H9 (cell line): ENCODE results near the gene SEMA4C. TPM values are rescaled to one million over a fixed set of nuclear protein-coding genes. Genes with fewer than 3 reads are reported as not detected.

Source experiments
- DNase-seq: peaks from one replicate; pipeline ENCODE4 v3.0.0-alpha.2; 2017
- H2AFZ ChIP-seq: one replicate; pipeline ENCODE4 v1.6.1; 2013; ENCODE audit warnings: mild to moderate bottlenecking, low read length, control low read depth, moderate library complexity
- H2AK5ac ChIP-seq: 2 replicates; pipeline ENCODE4 v1.6.1; 2013; ENCODE audit warnings: low read length, control low read depth, mixed read lengths; ENCODE audit not compliant: insufficient read length
- H2BK120ac ChIP-seq: one replicate; pipeline ENCODE4 v1.6.1; 2013; ENCODE audit warnings: low read depth, mild to moderate bottlenecking, low read length, control low read depth, inconsistent platforms; ENCODE audit not compliant: poor library complexity, severe bottlenecking
- H2BK12ac ChIP-seq: 2 replicates; pipeline ENCODE4 v1.6.1; 2013; ENCODE audit warnings: low read length, control low read depth, mixed read lengths, low read depth; ENCODE audit not compliant: insufficient read length
- H2BK15ac ChIP-seq: 2 replicates; pipeline ENCODE4 v1.6.1; 2013; ENCODE audit warnings: low read depth, low read length, control low read depth
- H2BK20ac ChIP-seq: one replicate; pipeline ENCODE4 v1.6.1; 2013; ENCODE audit warnings: low read depth, mild to moderate bottlenecking, low read length, control low read depth, inconsistent platforms; ENCODE audit not compliant: poor library complexity, severe bottlenecking
- H2BK5ac ChIP-seq: 2 replicates; pipeline ENCODE4 v1.6.1; 2013; ENCODE audit warnings: low read length, control low read depth, mixed read lengths; ENCODE audit not compliant: insufficient read length
- H3K14ac ChIP-seq: 2 replicates; pipeline ENCODE4 v1.6.1; 2013; ENCODE audit warnings: low read length, control low read depth; ENCODE audit not compliant: insufficient read depth
- H3K18ac ChIP-seq: 2 replicates; pipeline ENCODE4 v1.6.1; 2013; ENCODE audit warnings: low read depth, mild to moderate bottlenecking, mixed read lengths, low read length, control low read depth; ENCODE audit not compliant: insufficient read length
- H3K23ac ChIP-seq: 2 replicates; pipeline ENCODE4 v1.6.1; 2013; ENCODE audit warnings: low read length, control low read depth, mixed read lengths, low read depth; ENCODE audit not compliant: insufficient read length
- H3K23me2 ChIP-seq: 2 replicates; pipeline ENCODE4 v1.6.1; 2013; ENCODE audit warnings: low read depth, mild to moderate bottlenecking, mixed read lengths, low read length, control low read depth; ENCODE audit not compliant: insufficient read length, poor library complexity, severe bottlenecking
- H3K27ac ChIP-seq: 2 replicates; pipeline ENCODE4 v1.5.1; 2013; ENCODE audit warnings: low read length, control low read depth, mixed read lengths, low read depth; ENCODE audit not compliant: insufficient read length
- H3K27me3 ChIP-seq: 2 replicates; pipeline ENCODE4 v1.6.1; 2013; ENCODE audit warnings: low read length, control low read depth, inconsistent platforms; ENCODE audit not compliant: insufficient read depth
- H3K4ac ChIP-seq: 2 replicates; pipeline ENCODE4 v1.6.1; 2013; ENCODE audit warnings: low read depth, mild to moderate bottlenecking, control low read depth, inconsistent platforms, low read length, moderate library complexity
- H3K4me1 ChIP-seq: 2 replicates; pipeline ENCODE4 v1.6.1; 2013; ENCODE audit warnings: low read length, control low read depth, inconsistent platforms; ENCODE audit not compliant: insufficient read depth
- H3K4me2 ChIP-seq: 2 replicates; pipeline ENCODE4 v1.6.1; 2013; ENCODE audit warnings: low read length, control low read depth, mixed read lengths; ENCODE audit not compliant: insufficient read length, insufficient read depth
- H3K56ac ChIP-seq: 2 replicates; pipeline ENCODE4 v1.6.1; 2013; ENCODE audit warnings: low read depth, mild to moderate bottlenecking, mixed read lengths, low read length, control low read depth; ENCODE audit not compliant: insufficient read length
- H3K79me1 ChIP-seq: 2 replicates; pipeline ENCODE4 v1.6.1; 2013; ENCODE audit warnings: low read depth, mild to moderate bottlenecking, moderate library complexity, low read length, control low read depth, inconsistent platforms; ENCODE audit not compliant: insufficient read depth, poor library complexity, severe bottlenecking
- H3K79me2 ChIP-seq: 2 replicates; pipeline ENCODE4 v1.6.1; 2013; ENCODE audit warnings: low read length, control low read depth, inconsistent platforms; ENCODE audit not compliant: insufficient read depth
- H3K9ac ChIP-seq: 2 replicates; pipeline ENCODE4 v1.6.1; 2013; ENCODE audit warnings: low read length, control low read depth, mixed read lengths; ENCODE audit not compliant: insufficient read length; ENCODE audit errors: extremely low read depth
- H3K9me3 ChIP-seq: one replicate; pipeline ENCODE4 v1.6.1; 2013; ENCODE audit warnings: low read depth, low read length, inconsistent platforms; ENCODE audit not compliant: control insufficient read depth
- H3T11ph ChIP-seq: one replicate; pipeline ENCODE4 v1.6.1; 2013; ENCODE audit warnings: mild to moderate bottlenecking, low read length, control low read depth, inconsistent platforms
- H4K20me1 ChIP-seq: one replicate; pipeline ENCODE4 v1.6.1; 2013; ENCODE audit not compliant: control insufficient read depth, insufficient read length, insufficient read depth
- H4K5ac ChIP-seq: 2 replicates; pipeline ENCODE4 v1.6.1; 2013; ENCODE audit warnings: low read depth, mild to moderate bottlenecking, mixed read lengths, low read length, control low read depth; ENCODE audit not compliant: insufficient read length
- H4K8ac ChIP-seq: replicated peaks from 2 replicates; pipeline ENCODE4 v1.6.1; 2013; ENCODE audit warnings: low read length, control low read depth, mixed read lengths, low read depth; ENCODE audit not compliant: insufficient read length
- H4K91ac ChIP-seq: 2 replicates; pipeline ENCODE4 v1.6.1; 2013; ENCODE audit warnings: low read depth, mild to moderate bottlenecking, moderate library complexity, mixed read lengths, low read length, control low read depth; ENCODE audit not compliant: insufficient read length
- H3K27ac Mint-ChIP-seq, 3 experiments: 2 replicates in 2 of 3; 3 replicates in 1 of 3; pipeline ENCODE4 v1.8.0; 2020 to 2021; ENCODE audit warnings: mixed read lengths in 3 of 3, mild to moderate bottlenecking in 1 of 3, moderate library complexity in 1 of 3
- H3K27me3 Mint-ChIP-seq: 2 replicates; pipeline ENCODE4 v1.8.0; 2021; ENCODE audit warnings: low read depth, mild to moderate bottlenecking, moderate library complexity, mixed read lengths
- H3K36me3 Mint-ChIP-seq, 3 experiments: 2 replicates in 2 of 3; 3 replicates in 1 of 3; pipeline ENCODE4 v1.8.0; 2020 to 2021; ENCODE audit warnings: low read depth in 3 of 3, mixed read lengths in 3 of 3; ENCODE audit not compliant: insufficient read depth in 1 of 3
- H3K4me1 Mint-ChIP-seq, 2 experiments: 2 replicates each; pipeline ENCODE4 v1.8.0; 2020; ENCODE audit warnings: mixed read lengths in 2 of 2
- H3K4me3 Mint-ChIP-seq, 2 experiments: 2 replicates in 1 of 2; 3 replicates in 1 of 2; pipeline ENCODE4 v1.8.0; 2020 to 2021; ENCODE audit warnings: mild to moderate bottlenecking in 2 of 2, mixed read lengths in 2 of 2, moderate library complexity in 1 of 2
- H3K9me3 Mint-ChIP-seq, 2 experiments: 2 replicates in 1 of 2; 3 replicates in 1 of 2; pipeline ENCODE4 v1.8.0; 2020; ENCODE audit warnings: mild to moderate bottlenecking in 2 of 2, mixed read lengths in 2 of 2, moderate library complexity in 1 of 2
- WGBS: extraction: QIAGEN DNeasy Blood & Tissue Kit; methylation state at CpG from one replicate; pipeline ENCODE4 v1.1.7; 2013; ENCODE audit warnings: missing lambda C conversion rate, low lambda C conversion rate, mixed read lengths; ENCODE audit not compliant: insufficient read length; ENCODE audit errors: extremely low coverage; 5-methylcytosine and 5-hydroxymethylcytosine counted together
- total RNA-seq: library from RNA; stranded (reverse); gene quantifications from 2 replicates; pipeline ENCODE4 v1.2.1, GENCODE V29; 2021
- TF ChIP-seq, protein P1 (sequence below): fragments of 200-600 bp; sonication (generic); conservative IDR thresholded peaks from 3 replicates; pipeline ENCODE4 v1.8.0; 2021; ENCODE audit warnings: antibody characterized with exemption, mild to moderate bottlenecking

SEMA4C gene
- total RNA-seq, 1 experiment from 2014 or later: 81.6 TPM

- Histone ChIP-seq H2BK5ac (no peak overlapping the region), H3K79me1 (peaks cover 6% of the 10 kb centered on the region), H3K27me3 (no peaks in the 10 kb centered on the region), H4K5ac (no peak overlapping the region), H3K27ac (no peak overlapping the region), H3K9ac (no peak overlapping the region), H4K8ac (no peak overlapping the region), H3K4me1 (peaks cover 3% of the 10 kb centered on the region; the same call in 1 of the 2 replicates), H3K79me2 (peaks cover 5% of the 10 kb centered on the region; the same call in 1 of the 2 replicates), H3K23me2 (peaks cover 7% of the 10 kb centered on the region), H2BK120ac (no peak overlapping the region), H3T11ph (no peak overlapping the region), H2BK12ac (no peak overlapping the region), H2AFZ (no peak overlapping the region), H2AK5ac (no peak overlapping the region), H4K91ac (no peak overlapping the region), H3K18ac (no peak overlapping the region), H2BK15ac (no peak overlapping the region), H3K56ac (no peak overlapping the region), H3K9me3 (no peaks in the 10 kb centered on the region), H3K4me2 (no peak overlapping the region), H4K20me1 (peaks cover 2% of the 10 kb centered on the region), H3K23ac (no peak overlapping the region), H3K4ac (no peak overlapping the region), H2BK20ac (no peak overlapping the region), H3K14ac (no peak overlapping the region)
- Mint-ChIP-seq H3K4me3 (peak overlapping the region in 1 of 2 experiments; percentile 50; a peak in 3 of 5 replicates), H3K36me3 (peaks cover 20 to 49% (median 44%) of the 10 kb centered on the region in 3 experiments), H3K9me3 (no peaks in the 10 kb centered on the region; a peak in 1 of 5 replicates), H3K4me1 (peaks cover 44 to 48% of the 10 kb centered on the region in 2 experiments), H3K27me3 (peaks cover 1% of the 10 kb centered on the region; the same call in 1 of the 2 replicates), H3K27ac (peak overlapping the region; percentile 0 to 63 (median 62); a peak in 5 of 7 replicates)
- TF ChIP-seq, protein P1, sequence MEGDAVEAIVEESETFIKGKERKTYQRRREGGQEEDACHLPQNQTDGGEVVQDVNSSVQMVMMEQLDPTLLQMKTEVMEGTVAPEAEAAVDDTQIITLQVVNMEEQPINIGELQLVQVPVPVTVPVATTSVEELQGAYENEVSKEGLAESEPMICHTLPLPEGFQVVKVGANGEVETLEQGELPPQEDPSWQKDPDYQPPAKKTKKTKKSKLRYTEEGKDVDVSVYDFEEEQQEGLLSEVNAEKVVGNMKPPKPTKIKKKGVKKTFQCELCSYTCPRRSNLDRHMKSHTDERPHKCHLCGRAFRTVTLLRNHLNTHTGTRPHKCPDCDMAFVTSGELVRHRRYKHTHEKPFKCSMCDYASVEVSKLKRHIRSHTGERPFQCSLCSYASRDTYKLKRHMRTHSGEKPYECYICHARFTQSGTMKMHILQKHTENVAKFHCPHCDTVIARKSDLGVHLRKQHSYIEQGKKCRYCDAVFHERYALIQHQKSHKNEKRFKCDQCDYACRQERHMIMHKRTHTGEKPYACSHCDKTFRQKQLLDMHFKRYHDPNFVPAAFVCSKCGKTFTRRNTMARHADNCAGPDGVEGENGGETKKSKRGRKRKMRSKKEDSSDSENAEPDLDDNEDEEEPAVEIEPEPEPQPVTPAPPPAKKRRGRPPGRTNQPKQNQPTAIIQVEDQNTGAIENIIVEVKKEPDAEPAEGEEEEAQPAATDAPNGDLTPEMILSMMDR: peak; percentile 33; the same call in 1 of the 3 replicates
- no peak for DNase-seq
- WGBS: no CpG with 5 or more reads among the region's 12 CpGs
Observed at GRCh38 chr2:96819876-96820511, 49.9 kb downstream of the SEMA4C start.
